Measurements from ENCODE around the gene DLGAP1. TPM values are rescaled to one million over a fixed set of nuclear protein-coding genes. Genes with fewer than 3 reads are reported as not detected.

Gene DLGAP1
- total RNA-seq, 1 experiment from 2014 or later = 23.2 TPM

DNA sequence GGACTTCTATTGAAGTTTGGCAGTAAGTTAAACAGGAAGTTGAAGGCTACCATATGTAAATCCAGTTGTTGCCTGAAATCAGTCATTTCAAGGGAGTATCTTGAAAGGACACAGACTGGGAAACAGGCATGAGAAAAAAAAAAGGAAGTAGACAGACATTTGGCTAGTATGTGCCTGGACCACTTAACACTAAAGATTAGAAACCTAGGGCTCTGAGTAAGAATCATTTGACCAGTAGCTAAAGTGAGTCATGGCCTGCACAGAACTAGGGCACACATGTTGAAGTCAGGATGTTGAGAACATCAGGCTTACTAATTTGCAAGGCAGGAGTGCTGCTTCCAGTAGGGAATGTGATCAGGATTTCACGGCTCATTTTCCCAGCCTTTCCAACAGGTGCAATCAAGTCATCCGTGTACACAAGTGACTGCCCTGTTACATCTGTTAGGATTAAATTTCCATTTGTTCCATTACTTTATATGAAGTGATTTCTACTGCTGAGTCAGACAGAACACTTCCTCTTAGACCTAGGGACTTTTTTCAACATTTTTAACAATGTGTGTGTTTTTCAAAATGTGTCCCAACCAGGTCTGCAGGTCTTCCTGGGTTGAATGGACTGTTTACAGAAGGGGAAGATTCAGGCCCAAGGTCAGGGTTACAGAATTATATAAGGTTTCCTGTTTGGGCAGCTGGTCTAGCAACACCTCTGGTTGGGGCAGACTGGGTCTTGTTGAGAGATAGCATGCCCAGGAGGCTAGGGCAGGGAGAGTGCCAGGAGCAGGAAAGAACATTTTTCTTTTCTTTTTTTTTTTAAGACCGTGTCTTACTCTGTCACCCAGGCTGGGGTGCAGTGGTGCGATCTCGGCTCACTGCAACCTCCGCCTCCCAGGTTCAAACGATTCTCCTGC is 859.5 kb downstream of the DLGAP1 start:
- H3K79me1 ChIP-seq (ENCODE audit: insufficient read depth, low read depth, low read length, poor library complexity, severe bottlenecking) = no peaks in the 10 kb centered on the region
- peak overlapping the region; percentile 83 to 97 (median 96); a peak in 6 of 7 replicates for H3K27ac Mint-ChIP-seq
- H3K79me2 ChIP-seq (ENCODE audit: insufficient read depth, low read length) = no peaks in the 10 kb centered on the region
- H3T11ph ChIP-seq (ENCODE audit: low read length) = no peak overlapping the region
- H2BK120ac ChIP-seq (ENCODE audit: low read depth, low read length, poor library complexity, severe bottlenecking) = no peak overlapping the region
- no CpG with 5 or more reads among the region's 7 CpGs for WGBS (ENCODE audit: extremely low coverage, insufficient read length, low lambda C conversion rate)
- peaks cover 23% of the 10 kb centered on the region for H3K27me3 Mint-ChIP-seq (ENCODE audit: low read depth)
- no peak overlapping the region for H2BK5ac ChIP-seq (ENCODE audit: insufficient read length, low read length)
- H3K9ac ChIP-seq (ENCODE audit: extremely low read depth, insufficient read length, low read length) = peak overlapping the region; percentile 20
- H3K4me2 ChIP-seq (ENCODE audit: insufficient read depth, insufficient read length, low read length) = peak overlapping the region; percentile 14
- peaks cover 60 to 65% of the 10 kb centered on the region in 2 experiments for H3K4me1 Mint-ChIP-seq
- H3K14ac ChIP-seq (ENCODE audit: insufficient read depth, low read length) = no peak overlapping the region
- H2AFZ ChIP-seq (ENCODE audit: low read length) = no peak overlapping the region
- H3K9me3 Mint-ChIP-seq = peaks cover 0 to 3% of the 10 kb centered on the region in 2 experiments; a peak in 1 of 5 replicates
- no peak overlapping the region for H3K18ac ChIP-seq (ENCODE audit: insufficient read length, low read depth, low read length)
- peaks cover 0 to 10% (median 6%) of the 10 kb centered on the region in 3 experiments; a peak in 4 of 7 replicates for H3K36me3 Mint-ChIP-seq (ENCODE audit: insufficient read depth in 1 of 3, low read depth in 3 of 3)
- H2AK5ac ChIP-seq (ENCODE audit: insufficient read length, low read length) = no peak overlapping the region
- no peak overlapping the region for H4K8ac ChIP-seq (replicated peaks; ENCODE audit: insufficient read length, low read depth, low read length)
- H3K4me3 Mint-ChIP-seq = peak overlapping the region; percentile 56 to 80; a peak in 4 of 5 replicates
- H3K4ac ChIP-seq (ENCODE audit: low read depth, low read length) = no peak overlapping the region
- no peaks in the 10 kb centered on the region for H3K9me3 ChIP-seq (ENCODE audit: control insufficient read depth, low read depth, low read length)
- H3K4me1 ChIP-seq (ENCODE audit: insufficient read depth, low read length) = peaks cover 16% of the 10 kb centered on the region; the same call in 1 of the 2 replicates
- H3K23ac ChIP-seq (ENCODE audit: insufficient read length, low read depth, low read length) = no peak overlapping the region
- no peaks in the 10 kb centered on the region for H4K20me1 ChIP-seq (ENCODE audit: control insufficient read depth, insufficient read depth, insufficient read length)
- peaks cover 9% of the 10 kb centered on the region; the same call in 1 of the 2 replicates for H3K27me3 ChIP-seq (ENCODE audit: insufficient read depth, low read length)
- no peak for DNase-seq
- H2BK20ac ChIP-seq (ENCODE audit: low read depth, low read length, poor library complexity, severe bottlenecking) = no peak overlapping the region
- no peak overlapping the region for H3K56ac ChIP-seq (ENCODE audit: insufficient read length, low read depth, low read length)
- no peak overlapping the region for H2BK12ac ChIP-seq (ENCODE audit: insufficient read length, low read depth, low read length)
- H4K91ac ChIP-seq (ENCODE audit: insufficient read length, low read depth, low read length) = no peak overlapping the region
- TF ChIP-seq, protein P1, sequence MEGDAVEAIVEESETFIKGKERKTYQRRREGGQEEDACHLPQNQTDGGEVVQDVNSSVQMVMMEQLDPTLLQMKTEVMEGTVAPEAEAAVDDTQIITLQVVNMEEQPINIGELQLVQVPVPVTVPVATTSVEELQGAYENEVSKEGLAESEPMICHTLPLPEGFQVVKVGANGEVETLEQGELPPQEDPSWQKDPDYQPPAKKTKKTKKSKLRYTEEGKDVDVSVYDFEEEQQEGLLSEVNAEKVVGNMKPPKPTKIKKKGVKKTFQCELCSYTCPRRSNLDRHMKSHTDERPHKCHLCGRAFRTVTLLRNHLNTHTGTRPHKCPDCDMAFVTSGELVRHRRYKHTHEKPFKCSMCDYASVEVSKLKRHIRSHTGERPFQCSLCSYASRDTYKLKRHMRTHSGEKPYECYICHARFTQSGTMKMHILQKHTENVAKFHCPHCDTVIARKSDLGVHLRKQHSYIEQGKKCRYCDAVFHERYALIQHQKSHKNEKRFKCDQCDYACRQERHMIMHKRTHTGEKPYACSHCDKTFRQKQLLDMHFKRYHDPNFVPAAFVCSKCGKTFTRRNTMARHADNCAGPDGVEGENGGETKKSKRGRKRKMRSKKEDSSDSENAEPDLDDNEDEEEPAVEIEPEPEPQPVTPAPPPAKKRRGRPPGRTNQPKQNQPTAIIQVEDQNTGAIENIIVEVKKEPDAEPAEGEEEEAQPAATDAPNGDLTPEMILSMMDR (conservative IDR thresholded peaks at IDR 0.05) = no peak
- H4K5ac ChIP-seq (ENCODE audit: insufficient read length, low read depth, low read length) = no peak overlapping the region
- peaks cover 2% of the 10 kb centered on the region for H3K23me2 ChIP-seq (ENCODE audit: insufficient read length, low read depth, low read length, poor library complexity, severe bottlenecking)
- peak overlapping the region; percentile 6 for H3K27ac ChIP-seq (ENCODE audit: insufficient read length, low read depth, low read length)
- no peak overlapping the region for H2BK15ac ChIP-seq (ENCODE audit: low read depth, low read length)
